ENCODE data around the gene SLC12A1. TPM values are rescaled to one million over a fixed set of nuclear protein-coding genes. Genes with fewer than 3 reads are reported as not detected.

SLC12A1 gene
- polyA plus RNA-seq, 3 donors, result not detected

- no peak overlapping the region for H3K27ac Mint-ChIP-seq
- Histone ChIP-seq H3K9ac (ENCODE audit: insufficient read depth, low read length, poor library complexity, severe bottlenecking) (no peak overlapping the region), H3K79me2 (ENCODE audit: insufficient read depth, low read length) (no peaks in the 10 kb centered on the region), H3K4me2 (replicated peaks; ENCODE audit: extremely low read depth, low read length, poor library complexity, severe bottlenecking) (no peak overlapping the region), H2AFZ (ENCODE audit: insufficient read depth, low read depth, low read length, poor library complexity, severe bottlenecking) (no peak overlapping the region), H3K9me3 (replicated peaks in 1 of 2; ENCODE audit: control insufficient read depth in 1 of 2, insufficient read depth in 1 of 2, low read length in 2 of 2) (no peaks in the 10 kb centered on the region), H3K27ac (ENCODE audit: low read depth in 1 of 2, low read length in 2 of 2) (no peak overlapping the region), H3K4me1 (ENCODE audit: control insufficient read depth in 1 of 2, insufficient read depth in 2 of 2, low read length in 2 of 2) (peaks cover 20 to 26% of the 10 kb centered on the region in 2 donors), H3K36me3 (replicated peaks in 1 of 2; ENCODE audit: control insufficient read depth in 1 of 2, insufficient read depth in 2 of 2, low read length in 2 of 2) (no peaks in the 10 kb centered on the region), H4K20me1 (ENCODE audit: insufficient read depth, low read length) (no peaks in the 10 kb centered on the region), H3K27me3 (ENCODE audit: control insufficient read depth in 2 of 2, insufficient read depth in 2 of 2, low read length in 2 of 2) (no peaks in the 10 kb centered on the region), H3K4me3 (replicated peaks in 1 of 3; ENCODE audit: low read depth in 2 of 3, low read length in 3 of 3) (no peak overlapping the region)
- 95% methylated on average over 6 of the region's 10 CpGs for WGBS (ENCODE audit: insufficient coverage)
- intact Hi-C loops (cut with micrococcal nuclease), result no loop called here
- H3K9me3 Mint-ChIP-seq, result peaks cover 0 to 8% (median 2%) of the 10 kb centered on the region in 7 donors
- H3K4me3 Mint-ChIP-seq, result no peak overlapping the region
- no peak for TF ChIP-seq CTCF (IDR thresholded peaks at IDR 0.05)
- H3K36me3 Mint-ChIP-seq, result no peaks in the 10 kb centered on the region
- H3K4me1 Mint-ChIP-seq, result peaks cover 33% of the 10 kb centered on the region
- peaks cover 0 to 6% (median 2%) of the 10 kb centered on the region in 3 donors for H3K27me3 Mint-ChIP-seq (ENCODE audit: low read depth in 3 of 3)
- no peak for DNase-seq
Measured at GRCh38 chr15:48315041-48315440, 108.9 kb downstream of the SLC12A1 start.

- Histone ChIP-seq H3K27ac (ENCODE audit: low read depth in 1 of 2, low read length in 2 of 2) (no peak overlapping the region), H4K20me1 (ENCODE audit: insufficient read depth, low read length) (no peaks in the 10 kb centered on the region), H3K4me1 (ENCODE audit: control insufficient read depth in 1 of 2, insufficient read depth in 2 of 2, low read length in 2 of 2) (peaks cover 18 to 19% of the 10 kb centered on the region in 2 donors), H3K4me2 (replicated peaks; ENCODE audit: extremely low read depth, low read length, poor library complexity, severe bottlenecking) (no peak overlapping the region), H3K79me2 (ENCODE audit: insufficient read depth, low read length) (no peaks in the 10 kb centered on the region), H3K9me3 (replicated peaks in 1 of 2; ENCODE audit: control insufficient read depth in 1 of 2, insufficient read depth in 1 of 2, low read length in 2 of 2) (no peaks in the 10 kb centered on the region), H3K27me3 (ENCODE audit: control insufficient read depth in 2 of 2, insufficient read depth in 2 of 2, low read length in 2 of 2) (no peaks in the 10 kb centered on the region), H2AFZ (ENCODE audit: insufficient read depth, low read depth, low read length, poor library complexity, severe bottlenecking) (no peak overlapping the region), H3K9ac (ENCODE audit: insufficient read depth, low read length, poor library complexity, severe bottlenecking) (no peak overlapping the region), H3K36me3 (replicated peaks in 1 of 2; ENCODE audit: control insufficient read depth in 1 of 2, insufficient read depth in 2 of 2, low read length in 2 of 2) (no peaks in the 10 kb centered on the region), H3K4me3 (replicated peaks in 1 of 3; ENCODE audit: low read depth in 2 of 3, low read length in 3 of 3) (no peak overlapping the region)
- Mint-ChIP-seq H3K4me1 (peaks cover 27% of the 10 kb centered on the region), H3K27ac (no peak overlapping the region), H3K4me3 (no peak overlapping the region), H3K27me3 (ENCODE audit: low read depth in 3 of 3) (peaks cover 1 to 6% (median 2%) of the 10 kb centered on the region in 3 donors), H3K36me3 (no peaks in the 10 kb centered on the region), H3K9me3 (peaks cover 0 to 8% (median 2%) of the 10 kb centered on the region in 7 donors)
- DNase-seq, result no peak
- 82% methylated on average over 1 of the region's 2 CpGs for WGBS (ENCODE audit: insufficient coverage)
- no peak for TF ChIP-seq CTCF (IDR thresholded peaks at IDR 0.05)
- intact Hi-C loops (cut with micrococcal nuclease), result no loop called here
Measured at GRCh38 chr15:48317221-48317620, 111.1 kb downstream of the SLC12A1 start.

Measured in CD14-positive monocyte (primary cell).